Fibroblast of gingiva (primary cell): ENCODE data around the gene FKRP.
A peak's percentile ranks its signal among the peaks of the same experiment; 100 is the strongest.

ENCODE experiments used
- DNase-seq: peaks from one replicate; pipeline ENCODE4 v3.0.0-alpha.2; 2011; ENCODE audit warnings: low read depth

Gene FKRP

DNA sequence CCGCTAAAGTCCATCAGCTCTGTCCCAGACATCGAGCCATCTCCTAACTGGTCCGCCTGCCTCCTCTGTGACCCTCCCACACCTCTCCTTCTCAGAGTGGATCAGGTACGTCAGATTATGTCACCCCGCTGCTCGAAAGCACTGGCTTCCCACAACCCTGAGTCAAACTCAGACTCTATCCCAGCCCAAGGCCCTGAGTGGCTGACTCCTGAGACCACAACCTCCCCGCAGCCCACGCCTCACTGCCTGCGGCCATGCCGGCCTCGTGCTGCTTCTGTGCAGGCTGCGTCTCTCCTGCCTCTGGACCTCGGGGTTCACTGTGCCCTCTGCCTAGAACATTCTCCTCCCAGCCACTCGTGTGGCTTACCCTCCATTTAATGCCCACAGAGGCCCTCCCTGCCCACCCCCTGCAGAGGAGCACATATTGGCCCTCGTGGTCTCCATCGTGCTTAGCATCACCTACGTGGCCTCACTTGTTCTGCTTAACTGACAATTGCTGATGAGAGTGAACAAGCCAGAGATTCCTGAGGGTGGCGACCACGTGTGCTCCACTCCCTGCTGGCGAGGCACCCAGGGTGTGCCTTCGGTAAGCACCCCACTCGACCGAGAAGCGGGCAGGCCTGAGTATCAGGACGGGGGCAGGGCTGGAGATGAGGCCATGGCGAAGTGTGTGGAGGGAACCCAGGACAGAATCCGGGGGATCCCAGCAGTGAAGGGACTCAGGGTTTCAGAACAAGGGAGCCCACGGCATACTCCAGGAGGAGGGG lies 13.5 kb upstream of the FKRP start:
- DNase-seq, result no peak

DNA sequence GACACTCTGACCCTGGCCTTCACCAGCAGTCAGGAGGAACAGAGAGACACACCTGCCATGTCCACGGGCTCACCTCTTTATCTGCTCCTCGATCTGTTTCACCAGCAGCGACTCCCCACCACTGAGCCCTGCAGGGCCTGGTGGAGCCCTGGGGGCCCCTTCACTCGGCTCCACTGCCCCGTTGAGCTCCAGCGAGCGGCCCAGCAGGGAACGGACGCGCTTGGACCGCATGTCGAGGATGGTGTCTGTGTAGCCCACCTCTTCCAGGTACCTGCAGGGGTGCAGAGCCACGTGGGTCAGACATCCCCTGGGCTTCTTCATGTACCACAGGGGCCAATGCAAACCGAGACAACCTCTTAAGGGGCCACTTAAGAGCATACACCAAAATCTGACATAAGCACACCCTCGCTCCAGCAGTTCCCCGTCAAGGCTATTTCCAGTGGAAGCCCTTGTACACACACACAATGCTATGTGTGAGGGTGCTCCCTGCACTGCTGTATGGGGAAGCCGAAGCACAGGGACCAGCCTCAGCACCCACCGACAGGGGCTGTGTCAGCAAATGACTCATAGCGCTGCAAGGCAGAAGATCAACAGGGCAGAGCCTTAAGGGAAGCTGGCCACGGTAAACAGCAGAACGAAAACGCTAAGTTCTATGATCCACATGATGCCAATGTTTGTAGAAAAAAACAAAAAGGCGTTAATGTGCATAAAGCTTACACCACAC lies 12.7 kb upstream of the FKRP start:
- DNase-seq, result no peak

DNA sequence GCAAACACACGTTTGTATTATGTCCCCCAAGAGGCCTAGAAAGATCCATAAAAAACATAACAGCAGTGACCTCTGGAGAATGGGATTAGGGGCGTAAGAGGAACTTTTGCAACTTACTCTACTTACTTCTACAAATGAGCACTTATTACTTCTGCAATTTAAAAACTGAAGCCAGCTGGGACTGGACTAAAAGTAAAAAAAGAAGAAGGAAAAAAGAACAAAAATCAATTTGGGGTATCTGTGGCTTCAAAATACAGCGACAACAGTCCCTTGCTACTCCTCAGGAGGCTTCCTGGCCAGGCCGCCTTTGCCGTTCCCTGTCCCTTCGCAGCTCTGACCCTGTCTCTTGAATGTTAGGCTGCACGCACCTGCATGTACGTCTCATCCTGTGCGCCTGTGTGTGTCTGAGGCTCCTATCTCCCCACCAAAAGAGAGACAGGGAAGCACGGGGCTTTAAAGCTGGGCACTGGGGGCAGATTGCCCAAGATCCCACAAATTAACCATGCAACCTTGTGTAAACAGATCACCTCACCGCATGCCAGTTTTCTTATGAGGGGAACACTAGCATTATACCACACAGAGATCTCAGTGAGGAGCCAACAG lies 12.1 kb upstream of the FKRP start:
- no peak for DNase-seq

DNA sequence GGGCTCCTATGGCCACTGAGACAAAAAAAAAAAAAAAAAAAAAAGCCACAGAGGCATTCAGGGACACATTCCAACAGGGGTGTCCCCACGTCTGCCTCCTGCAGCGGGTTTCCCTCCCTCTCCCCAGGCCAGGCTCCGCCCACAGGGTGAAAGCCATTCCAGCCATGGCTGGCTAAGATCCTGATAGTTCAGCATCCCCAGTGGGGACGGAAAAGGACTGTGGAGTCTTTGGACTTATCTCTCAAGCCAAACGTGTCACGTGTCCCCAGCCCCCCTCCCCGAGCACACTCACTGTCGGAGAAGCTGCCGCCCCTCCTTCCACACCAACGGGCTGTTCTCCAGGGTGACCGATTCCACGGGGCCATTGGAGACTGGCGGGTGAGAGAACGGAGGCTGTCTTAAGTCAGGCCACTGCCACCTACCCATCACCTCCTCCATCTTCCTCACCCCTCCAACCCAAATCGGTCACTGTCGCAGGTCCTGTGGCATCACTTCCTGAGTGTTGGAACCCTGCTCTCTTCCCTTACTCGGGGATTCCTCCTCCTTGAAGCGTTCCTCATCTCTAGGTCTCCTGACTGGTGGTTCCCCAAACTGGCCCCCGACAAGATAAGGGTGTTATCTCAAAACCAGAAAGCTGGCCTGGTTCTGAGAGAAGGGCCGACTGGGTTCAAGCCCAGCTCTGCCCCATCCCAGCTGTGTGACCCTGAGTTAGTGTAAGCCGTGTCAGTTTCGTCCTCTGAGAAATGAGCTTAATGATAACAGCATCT lies 9.1 kb upstream of the FKRP start:
- no peak for DNase-seq

DNA sequence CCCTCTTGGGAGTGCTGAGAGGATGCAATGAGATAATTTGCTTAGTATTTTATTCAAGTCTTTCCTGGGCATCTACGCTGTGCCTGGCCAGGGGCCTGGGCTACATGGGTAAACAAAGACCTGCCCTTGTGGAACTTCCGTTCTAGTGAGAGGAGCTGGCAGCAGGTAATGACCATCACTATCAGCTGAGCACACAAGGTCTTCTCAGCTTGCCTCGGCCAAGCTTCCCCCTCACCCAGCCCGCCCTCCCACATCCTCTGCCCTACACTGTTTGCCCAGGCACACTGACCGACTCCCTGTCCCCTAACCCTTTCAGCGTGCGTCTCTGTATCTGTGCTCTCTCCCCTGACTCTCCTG lies 8.6 kb upstream of the FKRP start:
- DNase-seq, result no peak

DNA sequence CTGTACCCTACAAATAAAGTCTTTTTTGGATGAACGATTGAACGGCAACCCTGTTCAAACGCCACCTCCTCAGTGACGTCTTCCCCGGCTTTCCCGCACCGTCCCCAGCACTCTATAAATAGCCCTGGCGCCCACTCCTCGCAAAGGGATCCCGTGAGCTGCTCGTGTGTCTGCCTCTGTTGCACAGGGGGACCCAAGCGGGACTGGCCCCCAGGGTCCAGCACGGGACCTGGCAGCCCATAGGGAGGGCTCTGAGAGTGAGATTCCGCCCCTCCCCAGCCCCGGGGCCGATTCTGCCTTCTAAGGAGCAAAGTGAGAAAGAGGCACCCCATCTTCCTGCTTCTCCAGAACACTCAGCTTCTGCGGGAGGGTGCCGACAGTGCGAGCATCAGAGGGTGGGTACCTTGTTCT lies 8.1 kb upstream of the FKRP start:
- DNase-seq, result no peak

DNA sequence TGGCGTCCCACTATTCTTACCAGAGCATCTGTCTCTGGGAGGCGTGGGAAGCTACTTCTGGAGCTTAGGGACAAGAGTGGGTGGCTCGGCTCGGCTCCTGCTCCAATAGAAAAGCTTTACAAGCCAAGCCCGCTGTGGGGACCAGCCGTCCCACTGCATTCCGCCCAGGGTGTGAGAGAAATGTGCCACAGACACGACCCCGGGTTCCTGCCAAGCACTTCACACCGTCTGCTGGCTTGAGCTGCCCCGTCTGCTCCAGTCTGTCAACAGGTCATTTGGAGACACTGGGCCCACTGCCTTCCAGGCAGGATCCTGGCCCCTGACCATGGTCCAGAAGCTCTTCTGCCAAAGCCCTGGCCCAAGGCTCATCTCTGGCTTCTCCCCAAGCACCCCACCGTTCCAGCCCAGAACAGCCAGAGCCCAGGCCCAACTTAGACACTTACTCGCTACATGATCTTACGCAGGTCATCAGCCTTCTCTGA lies 6.5 kb upstream of the FKRP start:
- no peak for DNase-seq

DNA sequence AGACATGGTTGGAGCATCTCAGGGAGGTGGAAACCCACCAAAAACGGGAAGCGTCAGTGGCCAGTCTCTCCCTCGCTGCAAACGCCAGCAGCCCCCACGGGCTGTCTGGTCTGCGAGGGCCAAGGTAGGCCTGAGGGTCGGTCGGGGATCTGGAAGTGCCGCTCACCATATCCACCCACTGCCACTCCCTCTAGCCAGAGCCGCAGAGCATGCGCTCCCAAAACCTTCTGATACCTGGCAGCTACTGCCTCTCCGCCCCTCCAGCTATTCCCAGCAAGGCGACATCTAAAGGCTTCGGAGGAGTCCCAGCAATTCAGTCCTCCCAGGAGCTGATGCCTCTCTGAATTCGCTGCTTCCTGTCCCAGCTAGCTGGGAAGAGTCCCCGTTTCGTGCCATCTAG lies 4.4 kb upstream of the FKRP start:
- no peak for DNase-seq

DNA sequence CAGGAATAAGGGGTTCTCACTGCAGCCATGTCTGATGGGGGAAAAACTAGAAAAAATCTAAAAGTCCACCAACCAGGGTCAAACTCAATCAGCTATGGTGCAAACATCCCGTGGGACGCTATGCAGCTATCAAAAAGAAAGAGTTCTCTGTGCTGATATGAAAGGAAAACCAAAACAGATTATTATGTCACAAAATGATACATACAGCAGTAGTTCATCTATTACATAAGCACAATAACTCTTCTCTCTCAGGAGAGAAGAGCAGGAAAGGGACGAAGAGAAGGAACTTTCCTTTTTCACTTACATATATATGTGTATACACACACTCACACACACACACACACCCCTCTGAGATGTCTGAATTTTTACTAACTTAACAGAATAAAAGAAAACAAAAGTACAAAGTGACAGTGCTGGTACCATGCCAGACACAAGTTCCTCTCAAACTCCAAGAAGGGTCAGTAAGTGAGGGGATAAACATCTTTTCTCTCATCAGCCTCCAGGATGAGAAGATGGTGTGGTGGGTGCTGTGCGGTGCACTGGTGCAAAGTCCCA lies 2.9 kb upstream of the FKRP start:
- DNase-seq, result no peak

DNA sequence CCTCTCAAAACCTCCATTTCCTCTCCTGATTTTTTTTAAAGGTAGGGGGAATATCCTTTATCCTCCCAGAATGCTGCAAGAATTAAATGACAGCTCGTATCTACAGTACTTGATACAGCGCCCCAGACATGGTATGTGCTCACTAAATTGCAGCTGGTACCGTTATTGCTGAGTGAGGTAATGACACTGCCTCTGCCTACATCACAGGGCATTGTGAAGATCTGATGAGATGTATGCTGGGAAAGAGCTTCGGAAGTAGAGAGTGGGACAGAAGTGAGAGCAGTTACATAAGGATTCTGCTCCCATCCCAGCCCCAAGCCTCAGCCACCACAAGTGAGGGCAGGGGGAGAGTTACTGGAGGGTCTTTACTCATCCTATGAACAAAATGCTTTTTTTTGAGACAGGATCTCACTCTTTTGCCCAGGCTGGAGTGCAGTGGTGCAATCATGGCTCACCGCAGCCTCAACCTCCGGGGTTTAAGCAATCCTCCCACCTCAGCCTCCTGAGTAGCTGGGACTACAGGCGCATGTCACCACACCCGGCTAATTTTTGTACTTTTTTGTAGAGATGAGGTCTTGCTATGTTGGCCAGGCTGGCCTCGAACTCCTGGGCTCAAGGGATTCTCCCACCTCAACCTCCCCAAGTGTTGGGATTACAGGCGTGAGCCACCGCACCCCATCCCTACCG lies 1.7 kb upstream of the FKRP start:
- DNase-seq, result no peak

DNA sequence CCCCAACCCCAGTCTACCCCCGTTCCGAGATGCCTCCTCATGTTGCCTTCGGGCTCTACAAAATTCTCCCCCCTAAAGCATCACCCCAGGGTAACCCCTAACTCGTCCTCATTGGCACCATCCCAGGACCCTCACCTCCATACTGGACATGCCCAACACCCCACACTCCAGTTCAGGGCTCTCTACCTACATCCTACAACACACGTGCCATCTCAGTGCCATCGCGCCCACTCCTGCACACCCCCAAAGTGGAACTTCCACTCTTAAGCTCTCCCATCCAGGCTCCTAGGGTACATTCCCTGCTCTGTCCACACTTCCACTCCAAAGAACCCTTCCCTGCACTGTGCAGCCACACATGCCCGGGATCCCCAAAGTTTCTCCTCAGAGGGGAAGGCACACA lies 827 bp upstream of the FKRP start:
- DNase-seq, result no peak

DNA sequence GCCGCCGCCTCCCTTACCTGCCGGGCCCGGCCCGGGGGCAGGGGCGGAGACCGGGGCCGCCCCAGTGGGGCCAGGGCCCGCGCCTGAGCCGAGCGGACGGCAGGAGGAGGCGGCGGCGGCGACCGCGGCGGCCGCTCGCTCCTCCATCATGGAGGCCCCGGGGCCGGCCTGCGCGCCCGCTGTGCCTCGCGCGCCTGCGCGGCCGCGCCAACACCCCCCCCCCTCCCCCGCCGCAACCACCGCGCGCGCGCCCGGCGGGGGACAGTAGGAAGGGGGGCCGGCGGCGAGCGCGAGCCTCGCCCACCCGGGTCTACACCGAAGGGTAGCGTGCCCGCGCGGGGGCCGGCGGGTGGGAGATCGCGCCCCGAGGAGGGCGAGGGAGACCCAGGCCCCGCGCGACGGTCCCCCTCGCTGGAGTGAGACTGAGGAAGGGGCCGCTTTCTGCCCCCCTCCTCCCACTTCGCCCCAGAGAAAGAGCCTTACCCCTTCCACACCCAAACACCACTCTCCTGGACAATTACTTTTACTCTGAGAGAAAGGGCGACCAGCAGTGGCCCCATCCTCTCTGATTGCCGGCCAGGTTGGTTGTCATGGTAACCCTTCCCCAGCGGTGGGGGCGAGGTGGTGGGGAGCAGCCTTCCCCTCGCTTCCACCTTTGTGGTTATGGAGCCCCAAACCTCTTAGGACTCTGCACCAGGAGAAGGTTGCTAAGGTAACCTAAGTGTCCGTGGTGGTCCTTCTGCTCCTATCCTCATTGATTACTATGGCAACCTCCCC lies 612 bp downstream of the FKRP start, which contains the start of gene STRN4:
Gene STRN4, minus strand, starts transcription at position 170 of the 777 bp plus-strand sequence. Its CDS starts 20 bp downstream, at position 150.
- DNase-seq, result peak; percentile 45

DNA sequence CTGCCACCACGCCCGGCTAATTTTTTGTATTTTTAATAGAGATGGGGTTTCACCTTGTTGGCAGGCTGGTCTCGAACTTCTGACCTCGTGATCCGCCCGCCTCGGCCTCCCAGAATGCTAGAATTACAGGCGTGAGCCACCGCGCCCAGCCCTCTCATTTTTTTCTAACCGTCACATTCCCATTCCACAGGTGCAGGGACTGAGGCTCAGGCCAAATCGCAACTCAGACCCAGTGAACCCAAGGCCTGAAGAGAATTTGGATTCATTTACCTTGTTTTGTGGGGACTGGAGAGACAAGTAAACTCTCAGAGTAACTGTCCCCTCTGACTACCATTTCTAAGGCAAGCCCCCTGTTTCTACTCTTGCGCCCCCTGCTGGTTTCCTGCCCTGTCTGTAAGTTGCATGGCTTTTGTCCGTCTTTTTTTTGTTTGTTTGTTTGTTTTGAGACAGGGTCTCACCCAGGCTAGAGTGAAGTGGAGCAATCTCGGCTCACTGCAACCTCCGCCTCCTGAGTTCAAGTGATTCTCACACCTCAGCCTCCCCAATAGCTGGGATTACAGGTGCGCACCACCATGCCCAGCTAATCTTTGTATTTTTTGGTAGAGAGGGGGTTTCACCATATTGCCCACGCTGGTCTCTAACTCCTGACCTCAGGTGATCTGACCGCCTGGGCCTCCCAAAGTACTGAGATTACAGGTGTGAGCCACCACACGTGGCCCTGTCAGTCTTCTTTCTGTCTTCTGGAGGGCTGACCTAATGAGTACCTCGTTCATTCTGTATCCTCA lies 2.7 kb downstream of the FKRP start:
- peak; percentile 28 for DNase-seq

DNA sequence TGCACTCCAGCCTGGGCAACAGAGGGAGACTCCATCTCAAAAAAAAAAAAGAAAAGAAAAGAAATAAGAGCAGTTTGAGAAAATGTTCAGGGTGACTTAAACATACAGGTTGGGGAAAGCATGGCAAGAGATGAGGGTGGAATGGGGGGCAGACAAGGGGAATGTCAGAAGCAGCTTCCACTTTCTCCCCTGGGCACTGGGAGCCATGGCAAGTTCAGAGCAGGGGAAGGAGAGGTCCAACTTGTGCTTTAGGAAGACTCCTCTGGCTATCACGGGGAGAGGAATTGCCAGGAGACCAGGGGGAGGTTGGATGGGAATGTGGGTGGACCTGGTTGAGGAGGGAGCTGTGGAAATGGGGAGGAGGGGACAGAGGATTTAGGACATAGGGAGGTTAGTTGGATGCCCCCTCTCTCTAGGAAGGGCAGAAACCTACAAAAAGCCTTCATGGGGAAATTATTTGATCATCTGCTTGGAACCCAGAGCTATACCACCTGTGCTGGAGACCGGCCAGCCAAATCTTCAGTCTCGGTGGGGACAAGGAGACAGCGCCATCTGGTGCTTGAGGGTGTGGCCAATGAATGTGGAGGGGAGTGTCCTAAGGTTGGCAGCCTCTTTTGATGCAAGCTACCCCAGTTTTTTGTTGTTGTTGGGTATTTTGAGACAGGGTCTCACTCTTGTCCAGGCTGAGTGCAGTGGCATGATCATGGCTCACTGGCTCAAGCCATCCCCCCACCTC lies 7.7 kb downstream of the FKRP start:
- DNase-seq, result no peak

DNA sequence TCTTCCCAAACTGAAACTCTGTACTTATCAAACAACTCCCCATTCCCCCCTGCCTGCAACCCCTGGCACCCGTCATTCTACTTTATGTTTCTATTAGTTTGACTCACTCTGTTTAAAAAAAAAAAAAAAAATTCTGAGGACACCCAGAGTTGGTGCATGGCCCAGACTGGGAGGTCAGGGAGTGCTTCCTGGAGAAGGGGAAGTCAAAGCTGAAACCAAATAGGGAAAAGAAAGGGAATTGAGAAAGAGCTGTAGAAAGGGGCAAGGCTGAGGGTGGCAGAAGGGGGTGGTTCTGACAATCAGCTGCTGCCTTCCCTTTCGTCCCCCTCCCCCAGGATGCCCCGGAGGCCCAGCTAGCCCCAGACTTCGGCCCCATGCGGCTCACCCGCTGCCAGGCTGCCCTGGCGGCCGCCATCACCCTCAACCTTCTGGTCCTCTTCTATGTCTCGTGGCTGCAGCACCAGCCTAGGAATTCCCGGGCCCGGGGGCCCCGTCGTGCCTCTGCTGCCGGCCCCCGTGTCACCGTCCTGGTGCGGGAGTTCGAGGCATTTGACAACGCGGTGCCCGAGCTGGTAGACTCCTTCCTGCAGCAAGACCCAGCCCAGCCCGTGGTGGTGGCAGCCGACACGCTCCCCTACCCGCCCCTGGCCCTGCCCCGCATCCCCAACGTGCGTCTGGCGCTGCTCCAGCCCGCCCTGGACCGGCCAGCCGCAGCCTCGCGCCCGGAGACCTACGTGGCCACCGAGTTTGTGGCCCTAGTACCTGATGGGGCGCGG lies 9.4 kb downstream of the FKRP start:
- DNase-seq, result peak; percentile 79

DNA sequence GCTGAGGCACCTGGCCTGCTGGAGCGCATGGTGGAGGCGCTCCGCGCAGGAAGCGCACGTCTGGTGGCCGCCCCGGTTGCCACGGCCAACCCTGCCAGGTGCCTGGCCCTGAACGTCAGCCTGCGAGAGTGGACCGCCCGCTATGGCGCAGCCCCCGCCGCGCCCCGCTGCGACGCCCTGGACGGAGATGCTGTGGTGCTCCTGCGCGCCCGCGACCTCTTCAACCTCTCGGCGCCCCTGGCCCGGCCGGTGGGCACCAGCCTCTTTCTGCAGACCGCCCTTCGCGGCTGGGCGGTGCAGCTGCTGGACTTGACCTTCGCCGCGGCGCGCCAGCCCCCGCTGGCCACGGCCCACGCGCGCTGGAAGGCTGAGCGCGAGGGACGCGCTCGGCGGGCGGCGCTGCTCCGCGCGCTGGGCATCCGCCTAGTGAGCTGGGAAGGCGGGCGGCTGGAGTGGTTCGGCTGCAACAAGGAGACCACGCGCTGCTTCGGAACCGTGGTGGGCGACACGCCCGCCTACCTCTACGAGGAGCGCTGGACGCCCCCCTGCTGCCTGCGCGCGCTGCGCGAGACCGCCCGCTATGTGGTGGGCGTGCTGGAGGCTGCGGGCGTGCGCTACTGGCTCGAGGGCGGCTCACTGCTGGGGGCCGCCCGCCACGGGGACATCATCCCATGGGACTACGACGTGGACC lies 10.1 kb downstream of the FKRP start:
- no peak for DNase-seq

DNA sequence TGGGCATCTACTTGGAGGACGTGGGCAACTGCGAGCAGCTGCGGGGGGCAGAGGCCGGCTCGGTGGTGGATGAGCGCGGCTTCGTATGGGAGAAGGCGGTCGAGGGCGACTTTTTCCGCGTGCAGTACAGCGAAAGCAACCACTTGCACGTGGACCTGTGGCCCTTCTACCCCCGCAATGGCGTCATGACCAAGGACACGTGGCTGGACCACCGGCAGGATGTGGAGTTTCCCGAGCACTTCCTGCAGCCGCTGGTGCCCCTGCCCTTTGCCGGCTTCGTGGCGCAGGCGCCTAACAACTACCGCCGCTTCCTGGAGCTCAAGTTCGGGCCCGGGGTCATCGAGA lies 10.7 kb downstream of the FKRP start:
- DNase-seq, result no peak

DNA sequence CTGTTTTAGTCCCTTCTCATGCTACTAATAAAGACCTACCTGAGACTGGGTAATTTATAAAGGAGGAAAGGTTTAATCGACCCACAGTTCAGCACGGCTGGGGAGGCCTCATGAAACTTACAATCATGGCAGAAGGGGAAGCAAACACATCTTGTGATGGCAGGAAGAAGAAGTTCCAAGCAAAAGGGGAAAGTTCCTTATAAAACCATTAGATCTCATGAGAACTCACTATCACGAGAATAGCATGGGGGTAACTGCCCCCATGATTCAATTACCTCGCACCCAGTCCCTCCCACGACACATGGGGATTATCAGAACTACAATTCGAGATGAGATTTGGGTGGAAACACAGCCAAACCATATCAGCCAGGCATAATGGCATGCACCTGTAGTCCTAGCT lies 13.3 kb downstream of the FKRP start:
- no peak for DNase-seq
